ENCODE results near the gene RPS4Y1.
"Not testable (repeated sequence)": the region's sequence is repeated elsewhere in the genome, so short reads cannot be mapped to it uniquely, and the experiment has no call there.

The RPS4Y1 gene

GRCh38 chrY:2841471-2841893 is at the start of gene RPS4Y1:
Gene RPS4Y1 (plus strand): TSS chrY:2841602. CDS start chrY:2841625, 23 bp downstream.
- DNase-seq: peak in 1 of 2 donors; percentile 80

- no peak for DNase-seq
Measured at GRCh38 chrY:2796977-2797523, 44.4 kb upstream of the RPS4Y1 start.

GRCh38 chrY:2797991-2798390 is 43.4 kb upstream of the RPS4Y1 start:
- DNase-seq: no peak

- DNase-seq: peak in 1 of 2 donors; percentile 5
Measured at GRCh38 chrY:2800246-2800645, 41.2 kb upstream of the RPS4Y1 start.

GRCh38 chrY:2817146-2817896 is 24.1 kb upstream of the RPS4Y1 start:
- DNase-seq: not testable (repeated sequence)

- no peak for DNase-seq
Measured at GRCh38 chrY:2824471-2824870, 16.9 kb upstream of the RPS4Y1 start.

- DNase-seq: no peak
Measured at GRCh38 chrY:2828497-2828896, 12.9 kb upstream of the RPS4Y1 start.

- no peak for DNase-seq
Measured at GRCh38 chrY:2835230-2835629, 6.2 kb upstream of the RPS4Y1 start.

GRCh38 chrY:2837078-2837477 is 4.3 kb upstream of the RPS4Y1 start:
- no peak for DNase-seq

- DNase-seq: no peak
Measured at GRCh38 chrY:2837932-2838331, 3.5 kb upstream of the RPS4Y1 start.

- no peak for DNase-seq
Measured at GRCh38 chrY:2846791-2847190, 5.4 kb downstream of the RPS4Y1 start.

- DNase-seq: no peak
Measured at GRCh38 chrY:2848384-2848783, 7.0 kb downstream of the RPS4Y1 start.

- DNase-seq: no peak
Measured at GRCh38 chrY:2849368-2849767, 8.0 kb downstream of the RPS4Y1 start.

GRCh38 chrY:2854145-2854774 is 12.9 kb downstream of the RPS4Y1 start:
- DNase-seq: no peak

GRCh38 chrY:2857068-2857467 is 15.7 kb downstream of the RPS4Y1 start:
- peak in 1 of 2 donors; percentile 16 for DNase-seq

- DNase-seq: no peak
Measured at GRCh38 chrY:2857686-2858085, 16.3 kb downstream of the RPS4Y1 start.

GRCh38 chrY:2859782-2860181 is 18.4 kb downstream of the RPS4Y1 start:
- DNase-seq: no peak

GRCh38 chrY:2860511-2860910 is 19.1 kb downstream of the RPS4Y1 start:
- DNase-seq: no peak

- DNase-seq: no peak
Measured at GRCh38 chrY:2866581-2866980, 25.2 kb downstream of the RPS4Y1 start.

GRCh38 chrY:2867469-2867868 is 26.1 kb downstream of the RPS4Y1 start:
- no peak for DNase-seq

GRCh38 chrY:2868035-2868607 is 26.7 kb downstream of the RPS4Y1 start:
- no peak for DNase-seq

GRCh38 chrY:2872234-2872633 is 30.8 kb downstream of the RPS4Y1 start:
- not testable (repeated sequence) for DNase-seq

- no peak for DNase-seq
Measured at GRCh38 chrY:2874211-2874610, 32.8 kb downstream of the RPS4Y1 start.

- no peak for DNase-seq
Measured at GRCh38 chrY:2883561-2883960, 42.2 kb downstream of the RPS4Y1 start.
